Measurements from ENCODE around the gene NOL3.

NOL3 gene

GRCh38 chr16:67206838-67207248 is 36.5 kb downstream of the NOL3 start:
- Histone ChIP-seq H3K4me1 (ENCODE audit: low read depth, poor library complexity, severe bottlenecking) (no peaks in the 10 kb centered on the region), H3K4me3 (IDR thresholded peaks at IDR 0.05; ENCODE audit: insufficient read depth, low read depth, low read length) (no peak overlapping the region), H4K20me1 (ENCODE audit: insufficient read depth) (no peaks in the 10 kb centered on the region), H3K27me3 (ENCODE audit: insufficient read depth, low read depth) (no peaks in the 10 kb centered on the region), H2AFZ (ENCODE audit: low read depth) (no peak overlapping the region), H3K36me3 (ENCODE audit: insufficient read depth) (no peaks in the 10 kb centered on the region), H3K27ac (no peak overlapping the region), H3K4me2 (no peak overlapping the region), H3K9ac (no peak overlapping the region), H3K79me2 (ENCODE audit: insufficient read depth, low read depth) (no peaks in the 10 kb centered on the region)
- no peak for TF ChIP-seq CTCF (conservative IDR thresholded peaks at IDR 0.05; ENCODE audit: low read depth, low read length)

GRCh38 chr16:67207249-67208091 is 37.1 kb downstream of the NOL3 start:
- Histone ChIP-seq H3K27ac (no peak overlapping the region), H3K4me2 (no peak overlapping the region)

GRCh38 chr16:67208154-67208896 is 38.0 kb downstream of the NOL3 start:
- H3K27ac ChIP-seq: no peak overlapping the region
- no peaks in the 10 kb centered on the region for H3K4me1 ChIP-seq (ENCODE audit: low read depth, poor library complexity, severe bottlenecking)
- no peaks in the 10 kb centered on the region for H4K20me1 ChIP-seq (ENCODE audit: insufficient read depth)
- H3K27me3 ChIP-seq (ENCODE audit: insufficient read depth, low read depth): no peaks in the 10 kb centered on the region
- H3K4me3 ChIP-seq (IDR thresholded peaks at IDR 0.05; ENCODE audit: insufficient read depth, low read depth, low read length): no peak overlapping the region
- H3K9ac ChIP-seq: no peak overlapping the region
- no peak for TF ChIP-seq CTCF (conservative IDR thresholded peaks at IDR 0.05; ENCODE audit: low read depth, low read length)
- no peak overlapping the region for H2AFZ ChIP-seq (ENCODE audit: low read depth)
- no peaks in the 10 kb centered on the region for H3K79me2 ChIP-seq (ENCODE audit: insufficient read depth, low read depth)
- no peaks in the 10 kb centered on the region for H3K36me3 ChIP-seq (ENCODE audit: insufficient read depth)
- H3K4me2 ChIP-seq: no peak overlapping the region

More at GRCh38 chr16:67207249-67208091, 37.1 kb downstream of the NOL3 start:
- H2AFZ ChIP-seq (ENCODE audit: low read depth): no peak overlapping the region
- no peaks in the 10 kb centered on the region for H4K20me1 ChIP-seq (ENCODE audit: insufficient read depth)
- H3K36me3 ChIP-seq (ENCODE audit: insufficient read depth): no peaks in the 10 kb centered on the region
- H3K4me1 ChIP-seq (ENCODE audit: low read depth, poor library complexity, severe bottlenecking): no peaks in the 10 kb centered on the region
- TF ChIP-seq CTCF (conservative IDR thresholded peaks at IDR 0.05; ENCODE audit: low read depth, low read length): no peak
- no peaks in the 10 kb centered on the region for H3K27me3 ChIP-seq (ENCODE audit: insufficient read depth, low read depth)
- no peaks in the 10 kb centered on the region for H3K79me2 ChIP-seq (ENCODE audit: insufficient read depth, low read depth)
- H3K4me3 ChIP-seq (IDR thresholded peaks at IDR 0.05; ENCODE audit: insufficient read depth, low read depth, low read length): no peak overlapping the region
- H3K9ac ChIP-seq: no peak overlapping the region

GRCh38 chr16:67209565-67209964 is 39.2 kb downstream of the NOL3 start:
- TF ChIP-seq CTCF (conservative IDR thresholded peaks at IDR 0.05; ENCODE audit: low read depth, low read length): no peak
- Histone ChIP-seq H3K9ac (no peak overlapping the region), H2AFZ (ENCODE audit: low read depth) (no peak overlapping the region), H3K4me1 (ENCODE audit: low read depth, poor library complexity, severe bottlenecking) (no peaks in the 10 kb centered on the region), H4K20me1 (ENCODE audit: insufficient read depth) (no peaks in the 10 kb centered on the region), H3K4me3 (IDR thresholded peaks at IDR 0.05; ENCODE audit: insufficient read depth, low read depth, low read length) (no peak overlapping the region), H3K79me2 (ENCODE audit: insufficient read depth, low read depth) (no peaks in the 10 kb centered on the region), H3K27ac (no peak overlapping the region), H3K27me3 (ENCODE audit: insufficient read depth, low read depth) (no peaks in the 10 kb centered on the region), H3K4me2 (no peak overlapping the region), H3K36me3 (ENCODE audit: insufficient read depth) (no peaks in the 10 kb centered on the region)
